Endothelial cell (in vitro differentiated cells): ENCODE data around the gene PLGLB1. TPM values are rescaled to one million over a fixed set of nuclear protein-coding genes. Genes with fewer than 3 reads are reported as not detected.
"Not testable (repeated sequence)": the region's sequence is repeated elsewhere in the genome, so short reads cannot be mapped to it uniquely, and the experiment has no call there.

Experiments used
- DNase-seq: peaks from one replicate; pipeline ENCODE4 v3.0.0; 2021; ENCODE audit warnings: low spot score
- H3K27ac Mint-ChIP-seq: one replicate; pipeline ENCODE4 v1.8.0; 2021; ENCODE audit warnings: mixed read lengths, inconsistent platforms; ENCODE audit not compliant: unreplicated experiment
- H3K27me3 Mint-ChIP-seq: one replicate; pipeline ENCODE4 v1.8.0; 2021; ENCODE audit warnings: mild to moderate bottlenecking, moderate library complexity, mixed read lengths, inconsistent platforms; ENCODE audit not compliant: unreplicated experiment
- H3K36me3 Mint-ChIP-seq: one replicate; pipeline ENCODE4 v1.8.0; 2021; ENCODE audit warnings: mild to moderate bottlenecking, low read depth, mixed read lengths, inconsistent platforms; ENCODE audit not compliant: unreplicated experiment
- H3K4me1 Mint-ChIP-seq: one replicate; pipeline ENCODE4 v1.8.0; 2021; ENCODE audit warnings: mild to moderate bottlenecking, mixed read lengths, inconsistent platforms; ENCODE audit not compliant: unreplicated experiment
- H3K4me3 Mint-ChIP-seq: one replicate; pipeline ENCODE4 v1.8.0; 2021; ENCODE audit warnings: mild to moderate bottlenecking, mixed read lengths, inconsistent platforms; ENCODE audit not compliant: unreplicated experiment
- H3K9me3 Mint-ChIP-seq: one replicate; pipeline ENCODE4 v1.8.0; 2021; ENCODE audit warnings: mixed read lengths, inconsistent platforms; ENCODE audit not compliant: unreplicated experiment
- total RNA-seq: library from RNA; stranded (reverse); fragmentation: NEBNext Ultra II Directional; extraction: Animal tissue kit (Norgen Biotek cat#: 25700); gene quantifications from one replicate; pipeline ENCODE4 v1.2.1, GENCODE V29; 2021; ENCODE audit not compliant: unreplicated experiment

Gene PLGLB1
- total RNA-seq, 1 donor from 2014 or later, result 1.1 TPM

DNA sequence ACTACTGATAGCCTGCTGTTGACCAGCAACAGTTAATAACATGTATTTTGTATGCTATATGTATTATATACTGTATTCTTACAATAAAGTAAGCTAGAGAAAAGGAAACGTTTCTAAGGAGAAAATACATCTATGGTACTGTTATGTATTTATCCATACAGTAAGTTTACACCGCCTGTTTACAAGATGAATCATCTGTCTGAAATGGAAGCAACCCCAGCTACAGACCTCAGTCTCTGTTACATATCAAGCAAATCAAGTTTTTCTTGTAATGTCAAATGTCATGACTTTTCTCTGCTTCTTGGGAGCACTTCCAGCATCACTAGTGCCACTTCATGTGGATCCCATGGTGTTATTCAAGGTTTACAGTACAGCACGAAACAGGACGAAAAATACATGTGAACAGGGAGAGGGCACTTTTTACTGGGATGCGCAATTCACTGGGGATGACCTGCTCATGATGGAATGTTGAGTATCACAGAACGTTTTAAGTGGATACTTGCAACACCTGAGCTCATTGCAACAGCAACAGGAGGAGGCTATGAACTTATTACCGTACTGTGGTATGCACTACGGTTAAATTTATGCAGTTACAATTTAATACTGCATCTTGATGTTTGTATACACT lies 2.5 kb upstream of the PLGLB1 start:
- H3K36me3 Mint-ChIP-seq, result not testable (repeated sequence)

DNA sequence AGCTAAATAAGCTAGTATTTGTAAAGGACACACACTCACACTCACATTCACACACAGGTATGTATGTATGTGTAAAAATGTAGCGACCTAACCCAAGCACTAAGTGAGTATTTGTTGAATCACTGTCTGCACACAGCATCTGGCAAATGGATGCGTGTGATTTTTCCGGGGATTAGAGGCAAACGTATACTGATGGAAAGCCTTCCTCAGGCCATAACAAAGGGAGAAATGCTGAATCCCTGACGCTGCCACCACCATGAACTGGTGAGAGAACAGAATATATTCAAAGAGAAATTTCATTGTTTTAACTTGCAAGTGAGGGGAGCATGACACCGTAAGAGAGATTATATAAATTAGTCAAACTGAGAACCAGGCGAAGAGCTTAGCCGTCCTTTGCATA lies 601 bp downstream of the PLGLB1 start:
- H3K27me3 Mint-ChIP-seq, DNase-seq, H3K36me3 Mint-ChIP-seq, H3K4me3 Mint-ChIP-seq, H3K9me3 Mint-ChIP-seq, H3K4me1 Mint-ChIP-seq, H3K27ac Mint-ChIP-seq: not testable (repeated sequence)

More for the DNA sequence above, 2.5 kb upstream of the PLGLB1 start:
- H3K4me1 Mint-ChIP-seq, H3K9me3 Mint-ChIP-seq, H3K27me3 Mint-ChIP-seq, DNase-seq, H3K27ac Mint-ChIP-seq, H3K4me3 Mint-ChIP-seq: not testable (repeated sequence)

DNA sequence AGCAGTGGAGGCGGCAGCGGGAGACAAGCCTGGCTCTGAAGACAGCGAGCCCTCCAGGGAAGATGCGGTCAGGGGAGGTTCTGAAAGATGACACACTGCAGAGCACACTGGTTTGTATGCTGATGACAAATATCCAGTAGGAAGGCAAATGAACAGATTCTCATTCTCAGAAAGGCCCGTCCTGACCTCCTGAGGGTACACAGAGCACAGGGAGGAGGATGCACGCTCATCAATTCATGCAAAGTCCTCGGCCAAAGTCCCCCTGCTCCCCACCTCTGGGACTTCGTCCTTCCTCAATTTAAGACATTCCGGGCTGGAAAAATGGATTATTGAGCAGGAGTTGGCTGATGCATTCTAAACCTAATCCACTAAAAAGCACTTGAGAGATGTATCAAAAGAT lies 2.6 kb downstream of the PLGLB1 start:
- H3K36me3 Mint-ChIP-seq, H3K4me1 Mint-ChIP-seq, H3K9me3 Mint-ChIP-seq, H3K4me3 Mint-ChIP-seq, H3K27me3 Mint-ChIP-seq, DNase-seq, H3K27ac Mint-ChIP-seq: not testable (repeated sequence)

DNA sequence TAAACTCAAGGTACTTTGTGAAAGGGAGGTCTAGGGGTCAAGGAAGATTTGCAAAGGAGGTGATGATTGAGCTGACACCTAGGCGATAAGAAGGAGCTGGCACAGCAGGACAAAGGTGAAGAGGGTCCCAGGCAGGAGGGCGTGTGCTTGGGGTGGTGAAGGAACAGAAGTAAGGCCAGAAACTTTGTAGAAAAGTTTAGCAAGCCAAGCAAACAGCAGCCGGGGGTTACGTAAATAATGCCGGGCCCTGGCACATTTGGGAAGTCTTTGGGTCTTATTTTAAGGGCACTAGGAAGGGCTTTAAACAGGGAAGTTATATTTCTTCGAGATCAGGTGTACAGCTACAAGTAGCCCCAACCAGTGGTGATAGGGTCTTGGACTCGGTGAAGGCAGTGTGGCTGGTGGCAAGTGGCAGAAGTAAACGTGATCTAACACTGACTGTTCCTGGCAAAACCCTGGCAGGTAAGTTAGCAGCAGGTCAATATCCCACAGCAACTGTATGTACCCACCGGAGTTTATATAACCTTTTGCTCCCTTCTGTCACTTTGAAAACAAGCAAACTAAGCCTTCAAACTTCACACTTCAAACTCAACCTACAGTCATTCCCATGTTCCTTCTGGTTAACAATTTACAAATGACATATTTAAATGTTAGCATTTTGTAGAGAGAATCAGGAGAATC lies 7.0 kb downstream of the PLGLB1 start:
- H3K4me1 Mint-ChIP-seq, H3K27ac Mint-ChIP-seq, DNase-seq, H3K9me3 Mint-ChIP-seq, H3K36me3 Mint-ChIP-seq, H3K4me3 Mint-ChIP-seq, H3K27me3 Mint-ChIP-seq: not testable (repeated sequence)

DNA sequence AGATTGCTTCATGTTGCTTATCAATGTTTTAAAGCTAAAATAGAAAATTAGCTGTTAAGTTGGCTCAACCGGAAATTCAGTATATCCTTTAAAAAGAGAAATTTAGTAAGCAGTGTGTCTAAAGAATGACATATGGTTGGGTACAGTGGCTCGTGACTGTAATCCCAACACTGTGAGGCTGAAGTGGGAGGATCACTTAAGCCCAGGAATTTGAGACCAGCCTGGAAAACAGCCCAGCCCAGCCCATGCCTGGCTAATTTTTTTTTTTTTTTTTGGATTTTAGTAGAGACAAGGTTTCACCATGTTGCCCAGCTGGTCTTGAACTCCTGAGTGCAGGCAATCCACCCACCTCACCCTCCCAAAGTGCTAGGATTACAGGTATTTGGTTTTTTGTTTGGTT lies 17.2 kb downstream of the PLGLB1 start:
- H3K4me3 Mint-ChIP-seq, H3K36me3 Mint-ChIP-seq, H3K27me3 Mint-ChIP-seq, H3K4me1 Mint-ChIP-seq, H3K9me3 Mint-ChIP-seq, DNase-seq, H3K27ac Mint-ChIP-seq: not testable (repeated sequence)

Other genes with a start within 250 kb of the PLGLB1 start
- not detected for gene CD8A, start 230.9 kb downstream of the PLGLB1 start, total RNA-seq
- not detected for gene CD8B, start 160.0 kb downstream of the PLGLB1 start, total RNA-seq
- gene RGPD1, start 79.7 kb downstream of the PLGLB1 start, total RNA-seq, result 2.1 TPM